Epithelial cell of prostate (primary cell): ENCODE results near the gene ZNF70.

Source experiments
- DNase-seq: peaks from one replicate; pipeline ENCODE4 v3.0.0-alpha.2; 2011; ENCODE audit warnings: low read depth, low spot score
- H3K27ac ChIP-seq: fragments of 450-650 bp; 2 replicates; pipeline ENCODE4 v1.5.1; 2017; ENCODE audit warnings: mild to moderate bottlenecking

Gene ZNF70

GRCh38 chr22:23750714-23751440 is at the start of gene ZNF70:
Gene ZNF70, minus strand, starts transcription at chr22:23751112. Its CDS starts 5,972 bp downstream, at chr22:23745140.
- DNase-seq: no peak
- peak within 1 kb of the TSS; percentile 87 for H3K27ac ChIP-seq

DNA sequence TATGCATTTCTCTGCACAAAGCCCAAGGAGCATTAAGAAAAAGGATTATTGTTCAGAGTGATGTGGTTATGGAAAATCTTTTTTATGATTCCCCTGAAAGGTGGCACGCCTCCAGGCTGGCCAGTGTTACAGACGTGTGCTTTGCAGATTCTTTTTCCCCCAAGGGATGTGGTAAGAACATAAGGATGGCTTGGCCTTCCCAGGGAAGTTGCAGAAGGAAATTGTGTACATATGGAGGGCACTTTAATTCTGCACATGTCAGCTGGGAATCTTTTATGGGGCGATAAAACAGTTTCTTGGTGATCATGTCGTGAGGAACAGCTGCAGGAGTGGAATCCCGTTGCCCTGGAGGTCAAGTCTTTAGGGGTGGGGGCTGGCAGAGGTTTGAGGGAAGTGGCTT is 45.5 kb upstream of the ZNF70 start:
- DNase-seq: no peak
- no peak overlapping the region for H3K27ac ChIP-seq

DNA sequence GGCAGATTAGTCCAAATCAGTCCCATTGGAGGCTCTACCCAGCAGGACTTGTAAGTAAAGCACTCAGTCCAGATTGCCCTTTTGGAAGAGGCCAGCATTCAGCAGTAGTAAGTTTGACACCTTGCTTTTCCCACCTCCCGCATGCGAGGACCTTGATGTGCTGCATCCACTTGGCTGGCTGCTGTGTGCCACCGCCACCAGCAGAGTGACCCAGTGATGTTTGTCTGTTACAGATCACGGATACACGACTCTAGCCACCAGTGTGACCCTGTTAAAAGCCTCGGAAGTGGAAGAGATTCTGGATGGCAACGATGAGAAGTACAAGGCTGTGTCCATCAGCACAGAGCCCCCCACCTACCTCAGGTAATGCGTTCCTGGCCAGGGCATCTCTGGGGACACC is 42.4 kb upstream of the ZNF70 start:
- DNase-seq: no peak
- no peak overlapping the region for H3K27ac ChIP-seq

DNA sequence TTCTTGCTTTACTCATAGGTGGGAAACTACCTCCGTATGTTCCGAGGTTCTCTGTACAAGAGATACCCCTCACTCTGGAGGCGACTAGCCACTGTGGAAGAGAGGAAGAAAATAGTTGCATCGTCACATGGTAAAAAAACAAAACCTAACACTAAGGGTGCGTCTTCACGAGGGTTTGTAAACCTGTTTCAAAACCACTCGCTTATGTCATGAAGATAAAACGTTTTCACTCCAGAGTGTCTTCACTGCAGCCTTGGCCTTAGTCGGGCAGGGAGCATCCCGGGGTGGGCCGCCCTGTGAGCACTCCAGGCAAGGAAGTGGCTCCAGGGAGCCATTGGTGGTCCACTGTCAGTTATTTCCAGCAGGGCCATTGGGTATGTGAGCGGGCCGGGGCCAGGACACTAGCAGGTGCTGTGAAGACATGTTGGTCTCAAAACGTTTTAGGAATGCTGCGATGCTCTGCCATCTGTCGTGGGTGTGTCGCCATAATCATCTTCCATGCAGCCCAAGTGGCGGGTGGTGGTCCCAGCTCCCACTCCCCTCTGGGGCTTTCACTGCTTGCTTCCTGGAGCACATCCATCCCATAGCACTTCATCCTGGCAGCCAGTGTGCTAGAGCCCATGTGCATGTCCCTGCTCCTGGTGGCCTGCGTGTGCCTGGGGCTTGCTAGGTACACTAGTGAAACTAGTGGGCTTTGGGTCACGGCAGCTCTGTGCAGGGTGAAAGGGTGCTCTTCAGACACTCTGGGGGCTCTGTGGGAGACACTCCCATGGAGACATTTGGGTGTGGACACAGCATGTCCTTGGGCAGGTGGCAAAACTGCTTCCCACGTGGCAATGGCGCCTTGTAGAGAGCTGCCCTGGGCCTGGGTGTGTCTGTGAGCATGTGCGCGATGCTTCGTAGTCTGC is 41.1 kb upstream of the ZNF70 start:
- DNase-seq: no peak
- no peak overlapping the region for H3K27ac ChIP-seq

GRCh38 chr22:23790819-23791737 is 40.2 kb upstream of the ZNF70 start:
- H3K27ac ChIP-seq: no peak overlapping the region
- DNase-seq: no peak

DNA sequence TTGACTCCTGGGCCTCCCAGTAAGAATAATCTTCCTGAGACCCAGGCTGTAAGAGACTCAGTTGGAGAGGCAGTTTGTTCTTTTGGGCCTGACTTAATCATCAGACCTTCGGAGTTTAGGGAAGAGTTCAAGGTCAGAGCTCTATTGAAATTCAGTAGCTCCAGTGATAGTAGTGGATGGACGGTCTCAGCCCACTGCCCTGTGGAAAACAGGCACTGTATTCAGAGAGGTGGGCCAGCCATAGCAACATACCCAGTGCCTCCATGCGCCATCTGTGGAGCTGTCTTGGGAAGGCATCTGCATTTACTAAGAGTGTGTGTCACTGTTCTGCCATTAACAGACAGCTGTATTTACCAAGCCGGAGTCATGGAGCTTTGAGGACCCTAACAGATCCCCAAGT is 38.7 kb upstream of the ZNF70 start:
- DNase-seq: no peak
- H3K27ac ChIP-seq: no peak overlapping the region

GRCh38 chr22:23789121-23789520 is 38.2 kb upstream of the ZNF70 start:
- H3K27ac ChIP-seq: no peak overlapping the region
- no peak for DNase-seq

- no peak overlapping the region for H3K27ac ChIP-seq
- no peak for DNase-seq
Observed at GRCh38 chr22:23787910-23788309, 37.0 kb upstream of the ZNF70 start.

GRCh38 chr22:23787600-23787896 is 36.6 kb upstream of the ZNF70 start:
- H3K27ac ChIP-seq: peak overlapping the region; percentile 93
- no peak for DNase-seq

GRCh38 chr22:23786752-23787599 is 36.1 kb upstream of the ZNF70 start, which contains the start of gene SMARCB1:
Gene SMARCB1, plus strand, starts transcription at chr22:23786966. Its CDS starts 204 bp downstream, at chr22:23787170.
- peak within 1 kb of the TSS; percentile 93 for H3K27ac ChIP-seq
- DNase-seq: peak; percentile 18

GRCh38 chr22:23786261-23786710 is 35.4 kb upstream of the ZNF70 start:
- no peak for DNase-seq
- H3K27ac ChIP-seq: peak overlapping the region; percentile 93

DNA sequence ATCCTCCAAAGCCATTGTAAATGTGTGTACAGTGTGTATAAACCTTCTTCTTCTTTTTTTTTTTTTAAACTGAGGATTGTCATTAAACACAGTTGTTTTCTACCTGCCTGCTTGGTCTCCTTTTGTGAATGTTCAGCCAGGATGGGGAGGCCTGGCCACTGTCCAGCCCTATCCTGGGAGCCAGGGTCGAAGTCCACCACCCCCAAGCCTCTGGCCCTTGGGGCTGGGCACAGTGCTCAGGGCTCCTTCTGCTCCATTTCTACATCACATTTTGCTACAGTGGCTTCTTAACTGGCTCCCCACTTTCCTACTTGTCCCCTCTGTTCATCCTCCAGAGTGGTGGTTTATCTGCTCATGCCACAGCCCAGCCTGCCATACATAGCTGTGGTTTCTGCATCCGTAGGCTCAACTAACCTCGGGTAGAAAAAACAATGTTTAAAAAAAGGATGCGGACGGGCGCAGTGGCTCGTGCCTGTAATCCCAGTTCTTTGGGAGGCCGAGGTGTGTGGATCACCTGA is 33.4 kb upstream of the ZNF70 start:
- no peak overlapping the region for H3K27ac ChIP-seq
- DNase-seq: no peak

- DNase-seq: no peak
- no peak overlapping the region for H3K27ac ChIP-seq
Observed at GRCh38 chr22:23783265-23784150, 32.6 kb upstream of the ZNF70 start.

DNA sequence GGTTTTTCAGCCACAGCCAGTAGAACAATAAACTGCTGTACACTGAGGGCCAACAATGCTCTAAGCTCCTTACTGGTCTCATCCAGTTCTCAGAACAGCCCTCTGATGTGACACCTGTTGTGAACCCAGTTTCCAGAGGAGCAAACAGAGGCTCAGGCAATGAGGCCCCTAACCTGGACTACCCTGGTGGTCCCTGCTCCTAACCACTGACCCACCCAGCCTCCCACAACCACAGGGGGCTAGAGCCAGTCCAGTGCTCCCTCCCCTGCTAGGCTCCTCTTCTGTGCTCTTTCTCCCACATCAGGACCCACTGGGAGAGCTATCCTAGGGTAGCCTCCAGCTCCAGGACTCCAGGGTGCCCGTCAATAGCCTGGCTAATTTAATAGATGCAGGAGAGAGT is 31.8 kb upstream of the ZNF70 start:
- no peak for DNase-seq
- H3K27ac ChIP-seq: no peak overlapping the region

DNA sequence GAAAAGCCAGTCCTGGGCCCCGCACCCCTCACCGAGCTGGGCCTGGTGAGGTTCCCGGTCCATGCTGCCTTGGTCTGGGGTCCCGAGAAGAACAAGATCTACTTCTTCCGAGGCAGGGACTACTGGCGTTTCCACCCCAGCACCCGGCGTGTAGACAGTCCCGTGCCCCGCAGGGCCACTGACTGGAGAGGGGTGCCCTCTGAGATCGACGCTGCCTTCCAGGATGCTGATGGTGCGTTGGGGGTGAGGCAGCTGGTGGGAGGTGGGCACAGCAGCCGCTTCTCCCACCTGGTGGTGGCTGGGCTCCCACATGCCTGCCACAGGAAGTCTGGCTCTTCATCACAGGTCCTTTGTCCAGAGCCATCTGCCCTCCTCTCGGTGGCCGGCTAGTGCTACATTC is 31.3 kb upstream of the ZNF70 start:
- H3K27ac ChIP-seq: no peak overlapping the region
- no peak for DNase-seq

DNA sequence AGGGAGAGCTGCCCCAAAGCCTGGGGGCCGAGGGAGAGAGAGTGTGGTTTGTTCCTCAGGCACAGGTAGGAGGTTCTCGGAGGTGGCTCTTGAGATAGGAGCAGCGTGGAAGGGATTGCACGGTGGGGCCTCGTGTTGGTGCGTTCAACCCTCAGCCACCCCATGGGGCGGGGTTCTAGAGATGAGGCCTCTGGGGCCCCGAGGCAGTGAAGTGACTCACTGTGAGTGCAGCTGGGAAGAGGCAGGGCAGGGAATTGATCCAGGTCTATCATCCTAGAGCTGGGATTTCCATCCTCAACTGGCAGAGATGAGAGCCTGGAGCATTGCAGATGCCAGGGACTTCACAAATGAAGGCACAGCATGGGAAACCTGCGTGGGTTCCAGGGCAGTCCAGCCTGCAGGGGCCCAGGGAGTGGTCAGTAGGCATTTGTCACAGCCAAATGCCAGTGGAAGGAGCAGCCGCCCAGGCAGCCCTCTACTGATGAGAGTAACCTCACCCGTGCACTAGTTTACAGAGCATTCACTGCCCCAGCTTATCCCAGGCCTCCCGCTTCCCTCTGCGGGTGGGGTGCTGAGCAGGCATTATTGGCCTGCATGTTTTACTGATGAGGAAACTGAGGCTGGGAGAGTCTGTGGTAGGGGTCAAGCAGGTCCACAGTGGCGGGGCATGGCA is 30.7 kb upstream of the ZNF70 start:
- peak; percentile 12 for DNase-seq

GRCh38 chr22:23781065-23781464 is 30.2 kb upstream of the ZNF70 start:
- DNase-seq: no peak
- no peak overlapping the region for H3K27ac ChIP-seq

More for the DNA sequence above, 30.7 kb upstream of the ZNF70 start:
- no peak overlapping the region for H3K27ac ChIP-seq
